ENCODE results near the gene PCMTD2.

PCMTD2 gene

DNA sequence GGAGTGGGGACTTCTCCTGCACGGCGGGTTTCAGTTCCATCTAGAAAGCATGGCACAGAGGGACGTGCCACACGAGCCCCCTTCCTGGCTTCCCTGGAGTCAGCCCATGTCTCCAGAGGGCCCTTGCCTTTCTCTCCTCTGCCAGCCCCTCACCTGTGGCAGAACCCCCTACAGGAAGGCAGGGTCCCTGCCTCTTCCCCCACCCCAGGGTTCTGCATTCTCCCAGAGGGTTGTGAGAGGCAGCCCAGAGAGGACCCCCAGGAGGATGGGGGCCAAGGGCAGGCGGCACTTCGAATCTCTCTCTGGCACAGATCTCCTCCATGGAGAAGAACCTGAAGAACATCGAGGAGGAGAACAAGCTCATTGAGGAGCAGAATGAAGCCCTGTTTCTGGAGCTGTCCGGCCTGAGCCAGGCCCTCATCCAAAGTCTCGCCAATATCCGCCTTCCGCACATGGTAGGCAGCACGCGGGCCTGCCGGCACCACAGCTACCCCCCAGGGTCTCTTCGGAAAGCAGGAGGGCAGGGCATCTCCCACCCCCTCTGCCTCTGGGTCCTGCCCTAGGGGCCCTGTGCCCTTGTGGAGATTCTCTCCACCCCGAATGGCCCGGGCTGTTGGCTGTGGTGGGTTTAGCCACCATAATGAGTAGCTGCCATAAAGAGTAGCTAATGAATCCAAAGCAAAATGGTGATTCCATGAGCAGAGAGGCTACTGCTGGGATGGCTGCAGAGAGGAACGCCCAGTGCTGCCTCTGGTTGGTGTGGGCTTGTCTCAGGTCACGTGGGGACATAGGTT is 15.9 kb upstream of the PCMTD2 start:
- DNase-seq, result no peak

DNA sequence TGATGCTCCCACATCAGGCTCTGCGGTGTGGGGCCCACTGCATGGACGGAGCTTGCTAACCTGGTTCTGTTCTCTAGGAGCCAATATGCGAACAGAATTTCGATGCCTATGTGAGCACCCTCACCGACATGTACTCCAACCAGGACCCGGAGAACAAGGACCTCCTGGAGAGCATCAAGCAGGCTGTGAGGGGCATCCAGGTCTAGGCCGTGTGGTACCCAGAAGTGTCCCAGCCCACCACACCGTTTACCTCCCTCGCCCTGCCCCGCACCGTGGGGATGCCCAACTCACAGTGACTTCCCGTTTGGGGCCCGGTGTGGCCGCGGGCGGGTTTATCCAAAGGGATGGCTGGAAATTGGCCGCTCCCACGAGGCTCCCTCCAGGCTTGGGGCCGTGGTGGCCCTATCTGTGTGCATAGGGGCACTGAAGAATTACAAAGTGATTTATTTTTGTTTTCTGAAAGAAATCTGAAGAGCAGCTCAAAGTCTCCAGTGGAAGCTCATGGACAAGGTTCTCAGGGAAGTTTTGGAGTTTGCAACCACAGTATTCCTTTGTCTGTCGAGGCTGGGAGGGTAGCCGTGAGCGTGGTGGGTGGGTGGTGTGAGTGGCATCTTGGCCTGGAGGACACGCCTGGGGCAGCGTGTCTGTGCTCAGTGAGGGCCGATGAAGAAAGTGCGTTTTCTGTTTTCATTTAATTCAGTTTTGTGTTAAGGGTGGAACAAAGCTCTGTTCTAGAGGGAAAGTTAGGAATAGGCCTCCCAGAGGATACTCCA is 15.1 kb upstream of the PCMTD2 start:
- DNase-seq, result no peak

DNA sequence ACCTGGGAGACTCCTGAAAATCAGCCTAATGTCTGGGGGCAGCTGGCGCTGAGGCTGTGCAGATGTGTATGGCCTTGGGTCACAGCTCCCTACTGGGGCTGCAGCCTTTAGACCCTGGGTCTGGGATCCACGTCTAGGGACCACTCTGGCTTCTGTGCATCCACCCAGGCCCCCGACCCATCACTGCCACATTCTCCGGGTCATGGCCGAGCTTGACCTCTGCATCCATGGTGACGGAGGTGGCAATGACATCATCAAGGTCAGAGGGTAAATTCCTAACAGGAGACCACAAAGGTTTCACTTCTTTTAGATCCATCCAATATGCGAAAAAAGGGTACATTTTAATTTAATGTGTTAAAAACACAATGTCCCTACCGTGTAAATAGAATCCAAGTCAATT is 14.5 kb upstream of the PCMTD2 start:
- DNase-seq, result no peak

GRCh38 chr20:64242003-64242796 is 13.3 kb upstream of the PCMTD2 start:
- no peak for DNase-seq

DNA sequence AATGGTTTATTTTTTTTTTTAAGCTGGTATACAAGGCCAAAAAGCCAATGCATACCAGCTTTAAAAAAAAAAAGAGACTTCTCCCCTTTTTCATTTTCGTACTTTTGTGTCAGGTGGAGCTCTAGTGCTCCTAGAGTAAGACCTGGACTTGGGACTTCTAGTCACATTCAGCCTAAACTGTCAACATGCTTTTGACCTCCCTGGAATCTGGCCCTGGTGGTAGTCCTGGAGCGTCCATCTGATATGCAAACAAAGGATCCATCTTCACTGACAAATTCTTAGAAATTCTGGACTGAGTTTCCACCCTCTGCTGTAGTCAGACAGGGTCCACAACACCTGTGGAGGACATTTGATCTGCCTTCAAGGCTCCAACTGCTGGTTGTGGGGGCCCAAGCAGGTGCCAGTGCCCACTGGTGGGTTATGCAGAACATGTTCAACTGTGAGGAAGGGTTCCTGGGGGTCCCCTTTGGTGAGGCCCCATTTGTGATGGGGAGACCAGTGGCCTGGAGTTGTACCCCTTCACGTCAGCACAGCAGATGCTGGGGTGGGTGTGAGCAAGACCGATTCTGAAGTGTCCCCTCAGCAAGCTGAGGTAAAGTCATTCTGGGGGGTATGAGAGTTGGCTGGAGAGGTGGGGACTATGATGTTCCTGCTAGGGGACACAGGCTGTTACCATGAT is 12.6 kb upstream of the PCMTD2 start:
- no peak for DNase-seq

DNA sequence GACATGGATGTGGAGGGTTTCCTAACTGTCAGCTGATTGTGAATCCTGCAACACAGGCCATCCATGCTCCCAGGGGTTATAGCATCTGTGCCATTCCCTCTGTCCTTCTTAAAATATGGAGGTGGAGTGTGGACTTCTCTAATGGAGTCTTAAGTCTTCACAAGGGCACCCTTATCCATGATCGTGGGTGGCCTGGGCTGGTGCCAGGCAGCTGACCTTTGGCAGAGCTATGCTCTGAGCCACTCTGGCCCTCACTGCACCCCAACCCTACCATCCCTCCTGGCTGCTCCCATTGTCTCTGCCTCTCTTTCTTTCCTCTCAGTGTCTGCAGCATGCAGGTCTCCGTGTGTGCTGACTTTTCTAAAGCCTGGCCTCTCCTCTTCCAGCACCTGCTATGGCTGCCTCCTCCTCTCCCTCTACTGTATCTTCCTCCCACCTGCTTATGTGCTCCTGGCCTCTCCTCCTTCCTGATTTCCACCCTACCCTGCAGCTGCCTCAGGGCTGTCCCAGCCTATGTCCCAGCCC is 11.2 kb upstream of the PCMTD2 start:
- DNase-seq, result no peak

- DNase-seq, result no peak
Measured at GRCh38 chr20:64244870-64245603, 10.5 kb upstream of the PCMTD2 start.

GRCh38 chr20:64245746-64246595 is 9.6 kb upstream of the PCMTD2 start:
- no peak for DNase-seq

DNA sequence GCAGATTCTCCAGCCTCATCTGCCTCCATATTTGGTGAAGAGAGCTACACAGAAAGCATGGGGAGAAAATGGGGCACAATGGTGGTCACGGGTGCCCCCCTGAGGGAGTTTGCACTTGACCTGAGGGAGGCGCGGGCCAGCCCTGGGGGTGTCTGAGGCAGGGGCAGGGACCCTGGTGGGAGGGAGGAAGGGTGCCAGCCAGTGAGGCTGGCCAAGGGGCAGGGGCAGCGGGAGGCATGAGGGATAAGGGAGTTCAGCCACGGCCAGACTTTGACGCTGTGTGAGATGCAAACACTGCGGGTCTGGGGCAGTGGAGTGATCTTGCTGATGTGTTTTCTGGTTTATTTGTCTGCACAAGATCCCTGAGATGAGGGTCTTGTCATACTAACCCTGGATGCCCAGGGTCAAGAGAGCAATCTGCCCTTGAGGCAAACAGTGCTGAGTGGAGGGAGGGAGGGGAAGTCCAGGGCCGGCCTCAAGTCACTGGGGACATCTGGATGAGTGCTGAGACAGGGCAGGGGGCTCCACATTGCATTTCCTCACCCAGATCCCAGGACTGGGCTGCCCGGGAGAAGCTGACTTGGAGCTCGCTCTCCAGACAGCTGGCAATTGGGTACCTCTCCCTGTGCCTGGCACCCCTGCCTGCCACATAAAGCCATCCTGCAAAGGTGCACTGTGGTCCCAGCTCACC is 8.8 kb upstream of the PCMTD2 start:
- DNase-seq, result no peak

GRCh38 chr20:64247307-64247618 is 8.3 kb upstream of the PCMTD2 start:
- no peak for DNase-seq

- no peak for DNase-seq
Measured at GRCh38 chr20:64247970-64248841, 7.3 kb upstream of the PCMTD2 start.

DNA sequence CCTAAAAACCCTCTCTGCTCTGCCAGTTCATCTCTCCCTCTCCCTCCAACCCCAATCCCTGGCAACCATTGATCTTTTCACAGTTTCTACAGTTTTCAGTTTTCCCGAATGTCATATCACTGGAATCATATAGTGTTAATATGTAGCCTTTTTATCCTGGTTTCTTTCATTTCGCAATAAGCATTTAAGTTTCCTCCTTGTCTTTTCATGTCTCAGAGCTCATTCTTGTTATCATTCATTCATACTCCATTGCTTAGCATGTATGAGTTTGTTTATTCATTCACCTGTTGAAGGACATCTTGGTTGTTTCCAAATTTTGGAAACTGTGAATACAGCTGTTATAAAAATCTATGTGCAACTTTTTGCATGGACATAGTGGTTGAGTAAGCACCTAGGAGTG is 5.5 kb upstream of the PCMTD2 start:
- no peak for DNase-seq

GRCh38 chr20:64253000-64253383 is 2.6 kb upstream of the PCMTD2 start:
- no peak for DNase-seq

- no peak for DNase-seq
Measured at GRCh38 chr20:64253443-64253842, 2.1 kb upstream of the PCMTD2 start.

GRCh38 chr20:64254156-64254555 is 1.4 kb upstream of the PCMTD2 start:
- DNase-seq, result no peak

- no peak for DNase-seq
Measured at GRCh38 chr20:64254571-64255360, 782 bp upstream of the PCMTD2 start.

DNA sequence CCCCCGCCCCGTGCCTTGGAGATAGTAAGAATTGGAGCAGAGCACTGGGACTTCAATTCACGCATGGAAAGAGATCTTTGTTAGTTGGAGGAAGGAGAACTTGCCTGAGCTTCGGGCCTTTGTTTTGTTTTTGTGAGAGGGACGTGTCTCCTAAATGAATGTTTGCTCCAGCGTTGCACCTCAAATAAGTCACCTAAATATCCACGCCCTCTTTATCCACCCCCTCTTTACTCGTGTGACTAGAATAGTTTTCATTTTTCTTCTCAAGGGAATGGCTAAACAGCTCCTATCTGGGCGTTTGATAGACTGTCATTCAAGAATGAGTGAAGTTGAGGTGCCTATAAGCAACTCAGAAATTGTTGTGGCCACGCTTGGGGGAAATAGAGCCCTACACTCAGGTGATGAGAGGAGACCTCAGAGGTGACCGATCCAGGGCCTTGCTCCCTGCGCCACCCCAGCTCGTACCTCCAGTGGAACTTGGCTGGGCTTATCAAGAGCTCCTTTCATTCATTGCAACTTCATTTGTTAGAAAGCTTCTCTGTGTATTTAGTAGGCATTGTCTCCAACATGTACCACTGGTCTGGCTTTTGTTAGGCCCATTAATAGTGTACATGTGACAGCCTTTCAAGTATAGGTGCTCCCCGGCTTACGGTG is 861 bp downstream of the PCMTD2 start:
- DNase-seq, result no peak

DNA sequence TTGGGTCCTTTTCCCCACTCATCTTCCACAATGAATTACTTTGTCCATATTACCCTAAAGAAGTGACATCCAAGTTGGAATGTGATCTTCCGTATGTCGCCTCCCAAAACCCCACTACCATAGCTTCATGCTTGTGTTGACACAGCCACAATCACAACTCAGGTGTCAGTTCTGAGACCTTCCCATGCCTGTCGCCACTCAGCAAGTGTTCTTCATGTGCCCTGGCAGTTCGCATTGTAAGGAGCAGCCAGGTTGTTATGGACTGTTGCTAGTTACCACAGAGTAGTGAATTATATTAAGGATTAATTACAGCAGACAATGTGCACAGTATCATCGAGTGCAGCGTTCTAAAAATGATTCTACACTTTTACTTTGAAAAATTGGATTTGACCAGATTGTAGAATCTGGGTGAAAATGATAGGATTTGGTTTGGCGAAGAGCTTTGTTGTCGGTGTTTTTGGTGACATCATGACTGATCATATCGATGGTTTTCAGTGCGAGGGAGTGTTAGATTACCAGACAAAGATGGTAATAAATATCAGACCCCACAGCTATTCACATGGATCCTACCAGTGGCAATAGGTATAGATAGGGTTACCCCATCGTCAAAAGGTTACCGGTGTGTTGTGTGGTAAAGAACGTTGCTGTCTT is 1.7 kb downstream of the PCMTD2 start:
- no peak for DNase-seq

Measured in cerebellar nuclear complex (tissue), 1 donor.